Upper lobe of left lung (tissue), 6 donors: ENCODE data around the gene TAF9B. TPM values are rescaled to one million over a fixed set of nuclear protein-coding genes. Genes with fewer than 3 reads are reported as not detected.
"Not testable (repeated sequence)": the region's sequence is repeated elsewhere in the genome, so short reads cannot be mapped to it uniquely, and the experiment has no call there.

Experiments used
- ATAC-seq, 2 donors: fragments of 200-7000 bp; cut with Tn5 transposase; one replicate each; pipeline ENCODE4 v1.9.1; 2022; ENCODE audit warnings: mild to moderate bottlenecking in 2 of 2, moderate library complexity in 2 of 2; ENCODE audit not compliant: low FRiP score in 2 of 2
- DNase-seq, 2 donors: peaks; one replicate each; pipeline ENCODE4 v3.0.0-alpha.2; 2019 to 2020
- H3K27ac ChIP-seq, 4 donors: fragments of 200-600 bp; sonication (generic); one replicate each; pipeline ENCODE4 v1.5.1; 2016 to 2019
- H3K27me3 ChIP-seq, 4 donors: fragments of 200-600 bp; sonication (generic); one replicate each; pipeline ENCODE4 v1.5.1; 2017 to 2019
- H3K36me3 ChIP-seq, 4 donors: fragments of 200-600 bp; sonication (generic); one replicate each; pipeline ENCODE4 v1.5.1; 2016 to 2019
- H3K4me1 ChIP-seq, 4 donors: fragments of 200-600 bp; sonication (generic); one replicate each; pipeline ENCODE4 v1.5.1; 2018 to 2019
- H3K4me3 ChIP-seq, 4 donors: fragments of 200-600 bp; sonication (generic); one replicate each; pipeline ENCODE4 v1.5.1; 2017 to 2019; ENCODE audit warnings: mild to moderate bottlenecking in 2 of 4, moderate library complexity in 1 of 4
- H3K9me3 ChIP-seq, 4 donors: fragments of 200-600 bp; sonication (generic); one replicate each; pipeline ENCODE4 v1.5.1; 2018 to 2019
- CTCF ChIP-seq, 6 experiments: fragments of 450-650 bp in 4 of 6; fragments of 200-600 bp in 2 of 6; sonication (generic) in 2 of 6; IDR thresholded peaks; one replicate each; pipeline ENCODE4 v1.5.1; 2016 to 2019; ENCODE audit warnings: antibody characterized with exemption in 6 of 6
- EP300 ChIP-seq, 4 donors: sonication (generic); formaldehyde crosslinking; IDR thresholded peaks; one replicate each; pipeline ENCODE4 v1.5.1; 2017; ENCODE audit warnings: antibody characterized with exemption in 4 of 4, control low read depth in 2 of 4
- POLR2A ChIP-seq, 4 donors: fragments of 450-650 bp; IDR thresholded peaks; one replicate each; pipeline ENCODE4 v1.5.1; 2016 to 2017; ENCODE audit warnings: antibody characterized with exemption in 4 of 4, mild to moderate bottlenecking in 2 of 4
- POLR2AphosphoS5 ChIP-seq, 2 donors: sonication (generic); formaldehyde crosslinking; IDR thresholded peaks; one replicate each; pipeline ENCODE4 v1.5.1; 2017; ENCODE audit warnings: antibody characterized with exemption in 2 of 2
- WGBS, 2 donors: methylation state at CpG; one replicate each; pipeline ENCODE4 v1.1.5; 2017 to 2018; 5-methylcytosine and 5-hydroxymethylcytosine counted together
- total RNA-seq, 6 donors: library from RNA; depleted of rRNA in 4 of 6; stranded (reverse); fragments of >200 nt in 4 of 6; gene quantifications; one replicate each; pipeline versions ENCODE4 v1.1.0 to v1.2.1, GENCODE V29; 2016 to 2021
- donor health status: DM: no; HTN: no; CAD: no; lungs with moderate emphysema.
- donor health status: DM: no; HTN: yes; CAD: no; lungs with severe emphysema.

TAF9B gene
- total RNA-seq, 6 donors from 2014 or later, result 2.4 to 14.3 (median 11.1) TPM

GRCh38 chrX:78131117-78131516 lies 8.3 kb downstream of the TAF9B start:
- no peaks in the 10 kb centered on the region for H3K9me3 ChIP-seq
- no peak overlapping the region for H3K27ac ChIP-seq
- peaks cover 0 to 55% (median 4%) of the 10 kb centered on the region in 4 donors for H3K36me3 ChIP-seq
- ATAC-seq (no peak), DNase-seq (no peak)
- TF ChIP-seq EP300 (IDR thresholded peaks at IDR 0.05), result no peak
- TF ChIP-seq POLR2AphosphoS5 (IDR thresholded peaks at IDR 0.05), result no peak
- TF ChIP-seq POLR2A (IDR thresholded peaks at IDR 0.05), result no peak
- TF ChIP-seq CTCF (IDR thresholded peaks at IDR 0.05), result no peak
- H3K4me3 ChIP-seq, result no peak overlapping the region
- 57 to 86% methylated on average over 1 of the region's 1 CpG for WGBS, 2 donors
- H3K4me1 ChIP-seq, result no peaks in the 10 kb centered on the region
- no peaks in the 10 kb centered on the region for H3K27me3 ChIP-seq

GRCh38 chrX:78130396-78130795 lies 9.1 kb downstream of the TAF9B start:
- TF ChIP-seq EP300 (IDR thresholded peaks at IDR 0.05) (no peak), CTCF (IDR thresholded peaks at IDR 0.05) (no peak), POLR2AphosphoS5 (IDR thresholded peaks at IDR 0.05) (no peak), POLR2A (IDR thresholded peaks at IDR 0.05) (no peak)
- Histone ChIP-seq H3K4me1 (no peaks in the 10 kb centered on the region), H3K4me3 (no peak overlapping the region), H3K27me3 (no peaks in the 10 kb centered on the region), H3K9me3 (no peaks in the 10 kb centered on the region), H3K36me3 (peaks cover 1 to 61% (median 6%) of the 10 kb centered on the region in 4 donors), H3K27ac (no peak overlapping the region)
- DNase-seq, result no peak
- WGBS, 2 donors, result 88 to 92% methylated on average over 1 of the region's 1 CpG
- ATAC-seq, result no peak

- Histone ChIP-seq H3K4me3 (no peak overlapping the region), H3K27me3 (no peaks in the 10 kb centered on the region), H3K4me1 (no peaks in the 10 kb centered on the region), H3K9me3 (no peaks in the 10 kb centered on the region), H3K36me3 (peaks cover 4 to 67% (median 13%) of the 10 kb centered on the region in 4 donors), H3K27ac (no peak overlapping the region)
- ATAC-seq (no peak), DNase-seq (no peak)
- TF ChIP-seq POLR2AphosphoS5 (IDR thresholded peaks at IDR 0.05) (no peak), CTCF (IDR thresholded peaks at IDR 0.05) (no peak), POLR2A (IDR thresholded peaks at IDR 0.05) (no peak), EP300 (IDR thresholded peaks at IDR 0.05) (no peak)
Measured at GRCh38 chrX:78129714-78130113, 9.7 kb downstream of the TAF9B start.

GRCh38 chrX:78125781-78126180 lies 13.7 kb downstream of the TAF9B start:
- H3K4me1 ChIP-seq, ATAC-seq, H3K4me3 ChIP-seq, H3K27ac ChIP-seq, H3K9me3 ChIP-seq, H3K27me3 ChIP-seq, DNase-seq: not testable (repeated sequence)
- peaks cover 10 to 83% (median 20%) of the 10 kb centered on the region in 4 donors for H3K36me3 ChIP-seq

- Histone ChIP-seq H3K27ac (no peak overlapping the region), H3K27me3 (no peaks in the 10 kb centered on the region), H3K4me3 (no peak overlapping the region), H3K36me3 (peaks cover 10 to 83% (median 20%) of the 10 kb centered on the region in 4 donors), H3K4me1 (no peaks in the 10 kb centered on the region), H3K9me3 (no peaks in the 10 kb centered on the region)
- ATAC-seq, result no peak
- no peak for TF ChIP-seq EP300 (IDR thresholded peaks at IDR 0.05)
- TF ChIP-seq CTCF (IDR thresholded peaks at IDR 0.05), result no peak
- no peak for TF ChIP-seq POLR2AphosphoS5 (IDR thresholded peaks at IDR 0.05)
- TF ChIP-seq POLR2A (IDR thresholded peaks at IDR 0.05), result no peak
- 82 to 89% methylated on average over 1 of the region's 1 CpG for WGBS, 2 donors
- no peak for DNase-seq
Measured at GRCh38 chrX:78125148-78125547, 14.3 kb downstream of the TAF9B start.
